Progenitor cell of endocrine pancreas (in vitro differentiated cells): Measurements from ENCODE around the gene FAM135A. TPM values are rescaled to one million over a fixed set of nuclear protein-coding genes. Genes with fewer than 3 reads are reported as not detected.
"Not testable (repeated sequence)": the region's sequence is repeated elsewhere in the genome, so short reads cannot be mapped to it uniquely, and the experiment has no call there.

Experiments used
- DNase-seq: peaks from one replicate; pipeline ENCODE4 v3.0.0; 2021; ENCODE audit warnings: low spot score; ENCODE audit not compliant: unreplicated experiment
- H3K27ac Mint-ChIP-seq: 2 replicates; pipeline ENCODE4 v1.8.0; 2021; ENCODE audit warnings: mild to moderate bottlenecking, moderate library complexity, mixed read lengths
- H3K27me3 Mint-ChIP-seq: 2 replicates; pipeline ENCODE4 v1.8.0; 2021; ENCODE audit warnings: mixed read lengths
- H3K36me3 Mint-ChIP-seq: 2 replicates; pipeline ENCODE4 v1.8.0; 2022; ENCODE audit warnings: mixed read lengths; ENCODE audit not compliant: insufficient read depth
- H3K4me1 Mint-ChIP-seq: 2 replicates; pipeline ENCODE4 v1.8.0; 2021; ENCODE audit warnings: low read depth, mixed read lengths
- H3K4me3 Mint-ChIP-seq: 2 replicates; pipeline ENCODE4 v1.8.0; 2021; ENCODE audit warnings: low read depth, mild to moderate bottlenecking, moderate library complexity, mixed read lengths
- H3K9me3 Mint-ChIP-seq: 2 replicates; pipeline ENCODE4 v1.8.0; 2021; ENCODE audit warnings: low read depth, mixed read lengths
- total RNA-seq: library from RNA; stranded (reverse); gene quantifications from 2 replicates; pipeline ENCODE4 v1.2.1, GENCODE V29; 2021
- TF ChIP-seq, protein P1 (sequence below): fragments of 200-600 bp; sonication (generic); IDR thresholded peaks from one replicate; pipeline ENCODE4 v1.5.0; 2021; ENCODE audit warnings: antibody characterized with exemption, mild to moderate bottlenecking; ENCODE audit not compliant: unreplicated experiment

FAM135A gene
- total RNA-seq, 1 donor from 2014 or later, result 31.9 TPM

DNA sequence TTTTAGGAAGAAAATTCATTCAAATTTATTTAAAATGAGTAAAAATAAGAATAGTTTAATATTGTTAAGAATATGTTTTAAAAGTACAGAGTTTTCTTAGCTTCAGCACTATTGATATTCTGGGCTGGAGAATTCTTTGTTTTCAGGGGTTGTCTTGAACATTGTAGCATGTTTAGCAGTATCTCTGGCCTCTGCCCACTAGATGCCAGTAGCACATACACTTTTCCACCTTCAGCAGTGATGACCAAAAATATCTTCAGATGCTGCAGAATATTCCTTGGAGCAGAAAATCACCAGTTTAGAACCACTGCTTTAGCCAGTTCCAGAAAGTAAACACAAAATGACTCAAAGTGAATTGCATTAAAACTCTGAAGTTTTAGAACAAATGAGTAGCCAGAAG lies 134.0 kb downstream of the FAM135A start:
- no peaks in the 10 kb centered on the region for H3K4me1 Mint-ChIP-seq
- DNase-seq, result no peak
- no peaks in the 10 kb centered on the region for H3K9me3 Mint-ChIP-seq
- TF ChIP-seq, protein P1, sequence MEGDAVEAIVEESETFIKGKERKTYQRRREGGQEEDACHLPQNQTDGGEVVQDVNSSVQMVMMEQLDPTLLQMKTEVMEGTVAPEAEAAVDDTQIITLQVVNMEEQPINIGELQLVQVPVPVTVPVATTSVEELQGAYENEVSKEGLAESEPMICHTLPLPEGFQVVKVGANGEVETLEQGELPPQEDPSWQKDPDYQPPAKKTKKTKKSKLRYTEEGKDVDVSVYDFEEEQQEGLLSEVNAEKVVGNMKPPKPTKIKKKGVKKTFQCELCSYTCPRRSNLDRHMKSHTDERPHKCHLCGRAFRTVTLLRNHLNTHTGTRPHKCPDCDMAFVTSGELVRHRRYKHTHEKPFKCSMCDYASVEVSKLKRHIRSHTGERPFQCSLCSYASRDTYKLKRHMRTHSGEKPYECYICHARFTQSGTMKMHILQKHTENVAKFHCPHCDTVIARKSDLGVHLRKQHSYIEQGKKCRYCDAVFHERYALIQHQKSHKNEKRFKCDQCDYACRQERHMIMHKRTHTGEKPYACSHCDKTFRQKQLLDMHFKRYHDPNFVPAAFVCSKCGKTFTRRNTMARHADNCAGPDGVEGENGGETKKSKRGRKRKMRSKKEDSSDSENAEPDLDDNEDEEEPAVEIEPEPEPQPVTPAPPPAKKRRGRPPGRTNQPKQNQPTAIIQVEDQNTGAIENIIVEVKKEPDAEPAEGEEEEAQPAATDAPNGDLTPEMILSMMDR, result peak; percentile 51
- no peak overlapping the region for H3K27ac Mint-ChIP-seq
- peaks cover 7% of the 10 kb centered on the region for H3K36me3 Mint-ChIP-seq
- no peak overlapping the region for H3K4me3 Mint-ChIP-seq
- H3K27me3 Mint-ChIP-seq, result no peaks in the 10 kb centered on the region

DNA sequence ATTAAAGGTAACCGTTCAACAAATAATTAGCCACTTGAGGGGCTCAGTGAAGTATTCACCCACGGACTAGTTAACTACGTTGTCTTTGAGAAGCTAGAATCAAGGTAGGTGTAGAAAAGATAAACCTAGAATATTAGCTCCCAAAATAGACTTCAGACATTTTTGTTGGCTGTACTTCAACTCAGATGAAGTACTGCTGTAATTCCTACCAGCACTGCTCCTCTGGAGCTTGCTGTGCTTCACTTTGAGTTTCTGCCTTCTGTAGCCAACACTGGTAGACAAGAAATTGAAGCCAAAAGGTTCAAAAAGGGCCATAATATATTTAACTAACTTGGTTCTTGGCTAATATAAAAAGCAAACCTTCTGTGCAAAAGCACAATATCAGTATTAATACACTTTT lies 134.6 kb downstream of the FAM135A start:
- peaks cover 7% of the 10 kb centered on the region for H3K36me3 Mint-ChIP-seq
- TF ChIP-seq, protein P1, result no peak
- H3K4me1 Mint-ChIP-seq, result no peaks in the 10 kb centered on the region
- H3K9me3 Mint-ChIP-seq, result no peaks in the 10 kb centered on the region
- no peaks in the 10 kb centered on the region for H3K27me3 Mint-ChIP-seq
- no peak for DNase-seq
- H3K4me3 Mint-ChIP-seq, result no peak overlapping the region
- H3K27ac Mint-ChIP-seq, result no peak overlapping the region

DNA sequence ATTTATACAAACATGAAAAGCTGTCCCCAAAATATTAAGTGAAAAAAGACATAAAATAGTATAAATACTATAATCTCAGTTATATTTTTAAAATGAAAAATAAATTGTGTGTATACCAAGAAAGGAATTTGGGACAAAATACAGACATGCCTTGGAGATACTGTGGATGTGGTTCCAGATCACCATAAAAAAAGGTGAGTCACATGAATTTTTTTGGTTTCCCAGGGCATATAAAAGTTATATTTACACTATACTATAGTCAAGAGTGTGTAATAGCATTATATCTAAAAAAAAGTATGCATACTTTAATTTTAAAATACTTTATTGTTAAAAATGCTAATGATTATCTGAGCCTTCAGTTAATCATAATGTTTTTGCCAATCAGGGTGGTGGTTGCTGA lies 136.0 kb downstream of the FAM135A start:
- TF ChIP-seq, protein P1, result no peak
- Mint-ChIP-seq H3K27ac (no peak overlapping the region), H3K9me3 (no peaks in the 10 kb centered on the region), H3K4me3 (no peak overlapping the region), H3K27me3 (no peaks in the 10 kb centered on the region), H3K4me1 (no peaks in the 10 kb centered on the region), H3K36me3 (peaks cover 7% of the 10 kb centered on the region)
- DNase-seq, result no peak

DNA sequence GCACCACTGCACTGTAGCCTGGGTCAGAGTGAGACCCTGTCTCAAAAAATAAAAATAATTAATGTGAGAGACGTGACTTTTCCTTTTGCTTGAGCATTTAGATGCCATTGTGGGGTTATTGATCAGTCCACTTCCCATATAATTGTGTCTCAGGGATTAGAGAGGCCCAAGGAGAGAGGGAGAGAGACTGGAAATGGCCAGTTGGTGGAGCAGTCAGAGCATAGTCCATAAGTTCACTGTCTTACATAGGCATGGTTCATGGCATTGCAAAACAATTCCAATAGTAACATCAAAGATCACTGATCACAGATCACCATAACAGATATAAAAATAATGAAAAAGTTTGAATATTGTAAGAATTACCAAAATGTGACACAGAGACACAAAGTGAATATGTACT lies 138.3 kb downstream of the FAM135A start:
- Mint-ChIP-seq H3K36me3 (peaks cover 7% of the 10 kb centered on the region), H3K4me3 (no peak overlapping the region), H3K4me1 (no peaks in the 10 kb centered on the region), H3K27me3 (no peaks in the 10 kb centered on the region), H3K27ac (no peak overlapping the region), H3K9me3 (no peaks in the 10 kb centered on the region)
- DNase-seq, result no peak
- TF ChIP-seq, protein P1, result no peak

DNA sequence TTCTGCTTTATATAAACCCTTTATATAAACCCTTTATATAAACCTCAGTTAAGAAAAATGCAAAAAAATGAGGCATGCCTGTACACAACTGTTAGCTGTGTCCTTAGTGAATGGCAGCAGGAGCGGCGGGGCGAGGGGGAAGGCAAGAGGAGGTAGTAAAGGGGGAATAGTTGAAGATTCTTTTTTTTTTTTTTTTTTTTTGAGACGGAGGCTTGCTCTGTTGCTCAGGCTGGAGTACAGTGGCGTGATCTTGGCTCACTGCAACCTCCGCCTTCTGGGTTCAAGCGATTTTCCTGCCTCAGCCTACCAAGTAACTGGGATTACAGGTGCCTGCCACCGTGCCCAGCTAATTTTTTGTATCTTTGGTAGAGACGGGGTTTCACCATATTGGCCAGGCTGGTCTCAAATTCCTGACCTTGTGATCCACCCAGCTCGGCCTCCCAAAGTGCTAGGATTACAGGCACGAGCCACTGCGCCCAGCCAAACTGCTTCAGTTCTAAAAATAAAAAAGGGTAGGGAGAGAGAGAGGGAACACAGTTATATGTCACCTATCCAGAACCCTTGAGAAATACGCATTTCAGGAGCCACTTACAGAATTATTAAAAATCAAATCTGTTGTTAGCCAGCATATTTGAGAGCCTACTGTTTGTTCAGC lies 139.1 kb downstream of the FAM135A start:
- H3K27ac Mint-ChIP-seq, H3K36me3 Mint-ChIP-seq, H3K4me1 Mint-ChIP-seq, H3K4me3 Mint-ChIP-seq, DNase-seq, H3K9me3 Mint-ChIP-seq, H3K27me3 Mint-ChIP-seq: not testable (repeated sequence)

DNA sequence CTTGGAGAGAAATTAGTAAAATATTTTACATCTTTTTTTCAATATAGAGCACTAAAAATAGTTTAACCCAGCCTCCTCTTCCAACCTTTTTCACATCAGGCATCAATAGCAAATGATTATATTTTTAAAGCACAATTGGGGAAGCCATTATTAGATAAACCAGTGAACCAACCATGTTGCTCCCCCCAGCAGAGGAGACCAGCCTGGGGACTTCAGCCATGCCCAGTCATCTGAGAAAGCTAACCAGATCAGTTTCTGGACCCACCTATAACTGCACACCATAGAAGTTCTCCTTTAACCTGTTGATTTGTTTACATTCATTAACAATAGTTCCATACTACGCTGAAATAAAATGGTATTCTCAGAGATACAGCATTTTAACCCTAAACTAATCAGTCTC lies 139.7 kb downstream of the FAM135A start:
- H3K36me3 Mint-ChIP-seq, result peaks cover 10% of the 10 kb centered on the region
- H3K27me3 Mint-ChIP-seq, result no peaks in the 10 kb centered on the region
- H3K4me3 Mint-ChIP-seq, result no peak overlapping the region
- no peaks in the 10 kb centered on the region for H3K9me3 Mint-ChIP-seq
- no peak overlapping the region for H3K27ac Mint-ChIP-seq
- no peak for DNase-seq
- TF ChIP-seq, protein P1, result no peak
- no peaks in the 10 kb centered on the region for H3K4me1 Mint-ChIP-seq
